DMS114 treated with DMSO at 0.1 percent for 48 hours (cell line): ENCODE results near the gene TMUB2.
A peak's percentile ranks its signal among the peaks of the same experiment; 100 is the strongest.
"Not testable (repeated sequence)": the region's sequence is repeated elsewhere in the genome, so short reads cannot be mapped to it uniquely, and the experiment has no call there.

ENCODE experiments used
- DNase-seq: peaks from one replicate; lab custom pipeline; 2025; ENCODE audit not compliant: unreplicated experiment; lab: John Stamatoyannopoulos, UW

Gene TMUB2

GRCh38 chr17:44218344-44219107 lies 31.8 kb downstream of the TMUB2 start:
- peak; percentile 57 for DNase-seq

- peak; percentile 12 for DNase-seq
These were observed 32.4 kb downstream of the TMUB2 start for GRCh38 chr17:44219108-44219615.

DNA sequence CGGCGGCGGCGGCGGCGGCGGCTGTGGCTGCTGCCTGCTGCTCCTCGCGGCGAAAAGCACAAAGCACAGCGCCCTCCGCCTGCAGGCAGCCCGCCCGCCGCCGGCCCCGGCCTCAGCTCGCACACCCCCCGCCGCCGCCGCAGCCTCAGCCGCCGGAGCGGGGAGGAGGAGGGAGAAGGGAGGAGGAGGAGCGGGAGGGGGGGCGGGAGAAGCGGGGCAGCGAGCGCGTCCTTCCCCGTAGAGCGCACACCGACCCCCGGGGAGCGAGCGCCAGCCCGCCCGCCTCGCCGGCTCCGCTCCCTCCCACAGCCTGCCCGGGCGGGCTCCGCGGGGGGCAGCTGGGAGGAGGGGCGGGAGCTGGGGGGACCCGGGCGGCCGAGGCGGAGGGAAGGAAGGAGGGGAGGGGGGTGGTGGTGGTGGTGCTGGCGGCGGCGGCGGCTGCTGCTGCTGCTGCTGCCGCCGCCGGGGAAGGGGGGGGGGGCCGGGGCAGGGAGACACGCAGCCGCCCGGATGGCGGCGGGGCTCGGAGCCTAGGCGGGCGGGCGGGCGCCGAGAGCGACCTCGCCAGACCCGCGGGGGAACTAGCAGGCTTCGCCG lies 32.9 kb downstream of the TMUB2 start, which contains the start of gene UBTF:
UBTF (minus strand) TSS at position 60 of the 597 bp plus-strand sequence. CDS start 1,446 bp downstream, outside the sequence.
- DNase-seq = peak; percentile 15

DNA sequence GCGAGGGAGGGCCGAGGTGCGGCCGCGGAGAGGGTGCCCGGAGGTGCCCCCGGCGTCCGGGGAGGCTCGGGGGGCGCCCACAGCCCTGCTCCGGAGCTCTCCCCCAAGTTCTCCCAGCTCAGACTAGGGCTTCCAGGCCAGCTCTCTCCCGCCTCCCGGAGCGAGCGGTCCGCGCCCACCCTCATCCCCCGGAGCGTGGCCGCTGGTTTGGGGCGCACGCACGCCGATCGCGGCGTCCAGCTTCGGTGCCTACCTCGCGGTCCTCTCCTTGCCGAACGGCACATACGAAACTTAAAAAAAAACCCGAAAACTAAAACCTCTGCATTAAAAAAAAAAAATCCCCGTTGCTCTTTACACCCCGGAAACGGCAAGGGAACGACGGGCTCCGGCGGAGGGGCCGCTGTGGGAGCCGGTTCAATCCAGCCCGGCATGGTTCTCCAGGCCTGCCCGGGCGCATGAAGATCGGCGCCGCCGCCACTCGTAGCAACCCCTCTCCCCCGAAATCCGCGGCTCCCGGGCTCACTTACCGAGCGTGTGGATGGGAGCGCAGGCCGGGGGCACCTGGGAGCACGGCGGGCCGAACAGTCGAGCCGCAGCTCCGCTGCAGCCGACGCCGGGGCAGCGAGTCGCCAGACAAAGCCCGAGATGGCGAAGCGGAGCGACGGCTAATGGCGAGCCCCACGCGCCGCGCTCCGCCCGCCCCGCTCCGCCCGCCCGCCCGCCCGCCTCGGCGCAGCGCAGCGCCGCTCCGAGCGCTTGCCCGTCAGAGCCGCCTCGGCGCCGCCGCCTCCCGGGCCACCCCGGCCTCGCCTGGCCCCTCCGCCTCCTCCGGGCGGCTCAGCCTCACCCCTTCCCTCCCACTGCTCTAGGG lies 33.7 kb downstream of the TMUB2 start:
- no peak for DNase-seq

DNA sequence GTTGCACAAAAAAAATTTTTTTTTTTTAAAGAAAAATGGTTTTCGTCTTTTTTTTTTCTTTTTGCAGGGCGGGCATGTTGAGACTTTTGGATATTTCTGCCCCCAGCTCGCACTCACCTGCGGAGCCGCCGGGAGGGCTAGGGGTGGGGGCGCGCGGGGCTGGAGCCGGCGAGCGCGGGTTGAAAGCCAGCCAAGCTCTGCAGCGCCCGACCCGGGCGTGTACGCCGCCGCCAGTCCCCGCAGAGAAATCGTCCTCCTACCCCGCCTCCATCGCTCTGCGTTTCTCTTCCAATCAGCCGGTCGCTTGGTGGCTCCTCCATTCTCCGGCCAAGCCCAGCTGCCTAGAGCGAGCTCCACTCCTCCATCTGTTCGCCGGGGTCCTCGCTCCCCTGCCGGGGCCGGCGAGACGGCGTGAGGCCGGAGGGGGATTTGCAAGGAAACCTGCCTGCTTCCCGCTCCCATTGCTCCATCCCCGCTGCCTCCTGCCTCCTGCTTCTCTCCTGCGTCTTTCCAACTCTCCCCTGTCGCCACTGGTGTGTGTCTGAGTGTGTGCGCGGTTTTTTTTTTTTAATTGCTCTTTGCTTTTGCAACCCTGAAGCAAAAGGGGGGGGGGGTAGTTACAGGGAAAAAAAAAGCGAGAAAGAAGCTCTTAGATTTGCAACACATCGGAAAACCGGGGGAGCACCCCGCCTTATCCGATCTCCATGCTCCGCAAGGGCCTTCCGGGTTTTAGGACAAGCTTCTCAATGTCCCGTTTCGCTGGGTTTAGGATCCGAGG lies 34.5 kb downstream of the TMUB2 start:
- DNase-seq = peak; percentile 60

- no peak for DNase-seq
These were observed 35.0 kb downstream of the TMUB2 start for GRCh38 chr17:44221862-44222111.

DNA sequence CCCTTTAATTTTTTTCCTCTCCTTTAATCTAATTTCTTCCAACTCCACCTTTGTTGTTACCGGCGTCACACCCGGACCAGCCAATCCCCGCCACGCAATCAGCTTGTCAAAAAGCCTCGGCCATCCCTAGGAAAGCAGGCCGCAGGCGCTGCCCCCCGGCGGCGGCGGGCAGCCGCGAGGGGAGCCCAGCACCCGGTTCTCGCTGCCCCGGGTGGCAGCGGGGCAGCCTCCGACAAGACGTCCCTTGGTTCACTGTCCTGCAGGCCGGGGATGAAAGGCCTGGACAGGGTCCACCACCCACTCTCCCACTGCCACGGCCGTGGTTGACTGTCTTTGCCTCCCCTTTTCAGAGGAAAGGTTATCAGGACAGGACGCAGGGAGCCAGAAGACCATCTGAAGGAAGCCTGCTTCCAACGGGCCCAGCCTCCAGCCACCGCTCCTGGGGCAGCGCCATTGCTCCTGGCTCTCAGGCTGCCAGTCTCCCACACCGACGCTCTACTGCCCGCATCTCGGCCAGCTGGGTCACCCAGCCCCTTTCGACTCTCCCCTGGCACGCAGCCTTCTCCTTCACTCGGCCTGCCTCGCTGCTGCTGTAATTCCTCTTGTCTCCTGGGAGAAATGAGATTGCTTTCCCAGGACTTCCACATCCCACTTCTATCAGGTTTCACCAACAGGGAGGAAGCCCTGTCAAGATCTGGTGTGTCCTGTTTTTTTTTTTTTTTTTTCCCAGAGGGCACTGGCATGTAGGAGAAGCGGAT lies 35.5 kb downstream of the TMUB2 start:
- peak; percentile 83 for DNase-seq

GRCh38 chr17:44223541-44224071 lies 36.8 kb downstream of the TMUB2 start:
- DNase-seq = no peak

- DNase-seq = no peak
These were observed 42.3 kb downstream of the TMUB2 start for GRCh38 chr17:44229090-44229489.

DNA sequence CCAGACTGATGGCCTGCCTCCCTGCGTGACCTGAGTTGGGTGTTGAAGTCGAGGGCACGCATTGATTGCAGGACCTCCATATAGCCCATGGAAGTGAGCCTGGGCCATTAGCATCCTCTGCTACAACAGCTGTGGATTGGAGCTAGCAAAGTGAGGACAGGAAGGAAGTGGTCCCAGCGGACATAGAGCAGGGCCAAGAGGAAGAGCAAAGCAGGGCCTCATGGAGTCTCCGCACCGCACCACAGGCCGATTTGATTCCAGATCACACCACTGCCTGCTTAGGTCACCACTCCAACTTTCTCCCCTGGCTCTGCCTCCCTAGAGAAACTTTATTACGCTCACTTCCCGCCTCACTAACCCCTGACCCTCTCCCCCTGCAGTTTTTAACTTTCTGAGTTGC lies 43.4 kb downstream of the TMUB2 start:
- DNase-seq = no peak

DNA sequence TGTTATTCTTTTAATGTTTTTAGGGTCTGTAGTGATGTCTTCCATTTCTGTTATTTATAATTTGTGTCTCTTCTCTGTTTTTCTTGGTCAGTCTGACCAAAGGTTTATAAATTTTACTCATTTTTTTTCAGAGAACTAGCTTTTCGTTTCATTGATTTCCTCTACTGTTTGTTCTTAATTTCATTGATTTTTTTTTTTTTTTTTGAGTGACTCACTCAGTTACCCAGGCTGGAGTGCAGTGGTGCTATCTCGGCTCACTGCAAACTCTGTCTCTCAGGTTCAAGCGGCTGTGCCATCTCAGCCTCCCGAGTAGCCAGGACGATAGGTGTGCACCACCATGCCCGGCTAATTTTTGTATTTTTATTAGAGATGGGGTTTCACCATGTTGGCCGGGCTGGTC lies 45.3 kb downstream of the TMUB2 start:
- DNase-seq = no peak

DNA sequence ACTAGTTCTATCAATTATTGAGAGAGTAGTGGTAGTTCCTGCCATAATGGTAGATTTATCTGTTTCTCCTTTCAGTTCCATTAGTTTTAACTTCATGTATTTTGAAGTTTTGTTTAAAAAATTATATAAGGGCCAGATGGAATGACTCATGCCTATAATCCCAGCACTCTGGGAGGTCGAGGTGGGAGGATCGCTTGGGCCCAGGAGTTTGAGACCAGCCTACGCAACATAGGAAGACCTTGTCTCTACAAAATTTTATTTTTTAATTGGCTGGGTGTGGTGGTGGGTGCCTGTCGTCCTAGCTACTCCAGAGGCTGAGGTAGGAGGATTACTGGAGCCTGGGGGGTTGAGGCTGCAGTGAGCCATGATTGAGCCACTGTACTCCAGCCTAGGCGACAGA lies 46.8 kb downstream of the TMUB2 start:
- no peak for DNase-seq

GRCh38 chr17:44235583-44235936 lies 48.8 kb downstream of the TMUB2 start:
- no peak for DNase-seq

- no peak for DNase-seq
These were observed 49.7 kb downstream of the TMUB2 start for GRCh38 chr17:44236444-44236991.

DNA sequence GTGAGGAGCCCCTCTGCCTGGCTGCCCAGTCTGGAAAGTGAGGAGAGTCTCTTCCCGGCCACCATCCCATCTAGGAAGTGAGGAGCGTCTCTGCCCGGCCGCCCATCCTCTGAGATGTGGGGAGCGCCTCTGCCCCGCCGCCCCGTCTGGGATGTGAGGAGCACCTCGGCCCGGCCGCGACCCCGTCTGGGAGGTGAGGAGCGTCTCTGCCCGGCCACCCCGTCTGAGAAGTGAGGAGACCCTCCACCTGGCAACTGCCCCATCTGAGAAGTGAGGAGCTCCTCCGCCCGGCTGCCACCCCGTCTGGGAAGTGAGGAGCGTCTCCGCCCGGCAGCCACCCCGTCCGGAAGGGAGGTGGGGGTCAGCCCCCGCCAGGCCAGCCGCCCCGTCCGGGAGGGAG lies 51.1 kb downstream of the TMUB2 start:
- not testable (repeated sequence) for DNase-seq

DNA sequence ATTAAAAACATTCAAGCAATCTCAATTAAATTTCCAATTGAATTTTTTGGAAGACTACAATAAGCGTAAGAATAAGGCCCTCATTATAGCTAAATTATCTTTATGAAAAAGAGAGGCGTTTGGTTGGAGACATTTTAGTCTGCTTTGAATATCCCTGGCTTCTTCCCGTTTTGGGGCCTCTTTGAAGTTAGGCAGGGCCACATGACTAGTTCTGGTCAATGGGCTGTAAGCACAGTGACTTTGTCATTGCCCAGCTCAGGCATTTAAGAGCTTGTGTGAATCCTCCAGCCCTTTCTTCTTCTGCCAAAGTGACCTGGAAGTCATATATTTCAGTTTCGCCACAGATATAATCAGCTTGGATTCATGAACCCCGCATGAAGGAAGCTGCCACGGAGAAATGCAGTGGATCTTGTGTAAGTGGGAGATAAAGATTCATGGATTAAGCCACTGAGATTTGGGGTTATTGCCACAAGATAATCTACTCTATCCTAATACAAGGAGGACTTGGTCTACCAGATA lies 54.4 kb downstream of the TMUB2 start:
- no peak for DNase-seq
